Caco-2 (cell line): ENCODE measurements around the gene IRX1. TPM values are rescaled to one million over a fixed set of nuclear protein-coding genes. Genes with fewer than 3 reads are reported as not detected.

Source experiments
- BruUV-seq: library from RNA; stranded (reverse); fragments of 400-500 nt; replicated peaks from 2 replicates; lab custom pipeline; 2021; lab: Mats Ljungman, UMichigan
- CTCF ChIA-PET: fragments of 300-600 bp; sonication (Branson Sonifier 250); formaldehyde crosslinking; loops from one replicate; lab custom pipeline; 2022; ENCODE audit warnings: antibody characterized with exemption; lab: Charles Lee
- POLR2A ChIA-PET: fragments of 300-600 bp; sonication (Branson Sonifier 250); formaldehyde crosslinking; loops from one replicate; lab custom pipeline; 2022; ENCODE audit warnings: antibody characterized with exemption; lab: Charles Lee
- DNase-seq, 2 experiments: peaks; one replicate each; pipeline versions ENCODE4 v3.0.0 to v3.0.0-alpha.2; 2020 to 2022
- H3K27me3 ChIP-seq: replicated peaks from 2 replicates; pipeline ENCODE4 v1.6.0; 2011; ENCODE audit warnings: low read length; ENCODE audit not compliant: control insufficient read depth, insufficient read depth
- H3K36me3 ChIP-seq: 2 replicates; pipeline ENCODE4 v1.5.1; 2011; ENCODE audit warnings: low read length; ENCODE audit not compliant: control insufficient read depth, insufficient read depth
- H3K4me1 ChIP-seq: fragments of 250-450 bp; sonication (Bioruptor Pico); 2 replicates; pipeline ENCODE4 v1.5.1; 2020; ENCODE audit warnings: mild to moderate bottlenecking
- H3K4me3 ChIP-seq: 2 replicates; pipeline ENCODE4 v1.5.1; 2011; ENCODE audit warnings: low read depth, mild to moderate bottlenecking, control low read depth, low read length
- H3K9me3 ChIP-seq: fragments of 250-450 bp; sonication (Bioruptor Pico); 2 replicates; pipeline ENCODE4 v1.5.1; 2020; ENCODE audit warnings: mild to moderate bottlenecking, moderate library complexity
- H3K27ac Mint-ChIP-seq: one replicate; pipeline ENCODE4 v1.8.0; 2022; ENCODE audit warnings: mixed read lengths; ENCODE audit not compliant: unreplicated experiment
- H3K27me3 Mint-ChIP-seq: one replicate; pipeline ENCODE4 v1.8.0; 2022; ENCODE audit warnings: mixed read lengths; ENCODE audit not compliant: insufficient read depth, unreplicated experiment
- H3K36me3 Mint-ChIP-seq: one replicate; pipeline ENCODE4 v1.8.0; 2022; ENCODE audit warnings: mild to moderate bottlenecking, mixed read lengths; ENCODE audit not compliant: insufficient read depth, unreplicated experiment
- H3K4me1 Mint-ChIP-seq: one replicate; pipeline ENCODE4 v1.8.0; 2022; ENCODE audit warnings: low read depth, mixed read lengths; ENCODE audit not compliant: unreplicated experiment
- H3K4me3 Mint-ChIP-seq: one replicate; pipeline ENCODE4 v1.8.0; 2022; ENCODE audit warnings: mild to moderate bottlenecking, moderate library complexity, mixed read lengths; ENCODE audit not compliant: unreplicated experiment
- H3K9me3 Mint-ChIP-seq: one replicate; pipeline ENCODE4 v1.8.0; 2022; ENCODE audit warnings: mixed read lengths; ENCODE audit not compliant: unreplicated experiment
- intact Hi-C: fragments of 100-400 bp; cut with micrococcal nuclease; formaldehyde crosslinking; loops from one replicate; pipeline ENCODE4 v1.10.0; 2022; ENCODE audit not compliant: unreplicated experiment
- total RNA-seq: library from RNA; stranded (reverse); gene quantifications from 2 replicates; pipeline ENCODE4 v1.2.3, GENCODE V29; 2022
- TF ChIP-seq, protein P1 (sequence below), 2 experiments: fragments of 200-600 bp in 1 of 2; IDR thresholded peaks; 1 replicate in 1 of 2; 2 replicates in 1 of 2; pipeline versions ENCODE4 v1.5.1 to v1.8.0; 2011 to 2022; ENCODE audit warnings: antibody characterized with exemption in 1 of 2, control low read depth in 1 of 2, inconsistent platforms in 1 of 2, low read depth in 1 of 2, low read length in 1 of 2, mild to moderate bottlenecking in 1 of 2, moderate library complexity in 1 of 2; ENCODE audit not compliant: insufficient read depth in 1 of 2, severe bottlenecking in 1 of 2, unreplicated experiment in 1 of 2

IRX1 gene
- total RNA-seq, 1 experiment from 2014 or later, result not detected

GRCh38 chr5:3615217-3615616 lies 19.6 kb downstream of the IRX1 start:
- BruUV-seq, result no TSS peak
- H3K9me3 Mint-ChIP-seq, result no peaks in the 10 kb centered on the region
- no peaks in the 10 kb centered on the region for H3K4me1 Mint-ChIP-seq
- Histone ChIP-seq H3K36me3 (no peaks in the 10 kb centered on the region), H3K27me3 (no peaks in the 10 kb centered on the region), H3K9me3 (no peaks in the 10 kb centered on the region), H3K4me1 (no peaks in the 10 kb centered on the region), H3K4me3 (no peak overlapping the region)
- intact Hi-C loops, result no loop called here
- CTCF ChIA-PET, result no interaction called here
- POLR2A ChIA-PET, result no interaction called here
- H3K27ac Mint-ChIP-seq, result no peak overlapping the region
- peaks cover 3% of the 10 kb centered on the region for H3K27me3 Mint-ChIP-seq
- H3K4me3 Mint-ChIP-seq, result no peak overlapping the region
- no peaks in the 10 kb centered on the region for H3K36me3 Mint-ChIP-seq
- DNase-seq, result no peak
- TF ChIP-seq, protein P1, sequence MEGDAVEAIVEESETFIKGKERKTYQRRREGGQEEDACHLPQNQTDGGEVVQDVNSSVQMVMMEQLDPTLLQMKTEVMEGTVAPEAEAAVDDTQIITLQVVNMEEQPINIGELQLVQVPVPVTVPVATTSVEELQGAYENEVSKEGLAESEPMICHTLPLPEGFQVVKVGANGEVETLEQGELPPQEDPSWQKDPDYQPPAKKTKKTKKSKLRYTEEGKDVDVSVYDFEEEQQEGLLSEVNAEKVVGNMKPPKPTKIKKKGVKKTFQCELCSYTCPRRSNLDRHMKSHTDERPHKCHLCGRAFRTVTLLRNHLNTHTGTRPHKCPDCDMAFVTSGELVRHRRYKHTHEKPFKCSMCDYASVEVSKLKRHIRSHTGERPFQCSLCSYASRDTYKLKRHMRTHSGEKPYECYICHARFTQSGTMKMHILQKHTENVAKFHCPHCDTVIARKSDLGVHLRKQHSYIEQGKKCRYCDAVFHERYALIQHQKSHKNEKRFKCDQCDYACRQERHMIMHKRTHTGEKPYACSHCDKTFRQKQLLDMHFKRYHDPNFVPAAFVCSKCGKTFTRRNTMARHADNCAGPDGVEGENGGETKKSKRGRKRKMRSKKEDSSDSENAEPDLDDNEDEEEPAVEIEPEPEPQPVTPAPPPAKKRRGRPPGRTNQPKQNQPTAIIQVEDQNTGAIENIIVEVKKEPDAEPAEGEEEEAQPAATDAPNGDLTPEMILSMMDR (IDR thresholded peaks at IDR 0.05; ENCODE audit: insufficient read depth in 1 of 2, low read depth in 1 of 2, low read length in 1 of 2, severe bottlenecking in 1 of 2, unreplicated experiment in 1 of 2), result no peak

DNA sequence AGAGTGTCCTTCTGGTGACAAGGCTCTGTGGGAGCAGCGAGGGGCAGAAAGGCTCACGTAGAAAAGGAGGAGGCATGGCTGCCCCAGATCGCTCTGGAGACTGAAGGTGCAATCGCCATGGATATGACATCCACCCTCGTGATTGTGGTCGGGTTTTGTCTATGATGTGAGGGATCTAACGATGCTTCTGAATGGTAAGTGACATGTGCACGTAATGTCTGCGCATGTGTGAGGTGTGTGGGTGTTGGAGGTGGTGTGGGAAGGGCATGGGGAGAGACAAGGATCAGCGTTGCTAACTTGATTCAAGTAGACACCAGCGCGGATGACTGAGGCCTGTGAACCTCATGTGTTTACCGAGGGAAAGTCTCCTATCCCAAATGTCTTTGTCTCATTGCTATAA lies 20.2 kb downstream of the IRX1 start:
- H3K27ac Mint-ChIP-seq, result no peak overlapping the region
- H3K36me3 ChIP-seq, result no peaks in the 10 kb centered on the region
- POLR2A ChIA-PET, result no interaction called here
- H3K4me1 Mint-ChIP-seq, result no peaks in the 10 kb centered on the region
- intact Hi-C loops, result no loop called here
- CTCF ChIA-PET, result no interaction called here
- H3K27me3 Mint-ChIP-seq, result peaks cover 3% of the 10 kb centered on the region
- H3K36me3 Mint-ChIP-seq, result no peaks in the 10 kb centered on the region
- no peak for DNase-seq
- no peaks in the 10 kb centered on the region for H3K9me3 Mint-ChIP-seq
- H3K4me3 Mint-ChIP-seq, result no peak overlapping the region
- H3K4me3 ChIP-seq, result no peak overlapping the region
- no peaks in the 10 kb centered on the region for H3K27me3 ChIP-seq
- no peaks in the 10 kb centered on the region for H3K9me3 ChIP-seq
- no peaks in the 10 kb centered on the region for H3K4me1 ChIP-seq
- TF ChIP-seq, protein P1 (IDR thresholded peaks at IDR 0.05; ENCODE audit: insufficient read depth in 1 of 2, low read depth in 1 of 2, low read length in 1 of 2, severe bottlenecking in 1 of 2, unreplicated experiment in 1 of 2), result no peak
- BruUV-seq, result no TSS peak

DNA sequence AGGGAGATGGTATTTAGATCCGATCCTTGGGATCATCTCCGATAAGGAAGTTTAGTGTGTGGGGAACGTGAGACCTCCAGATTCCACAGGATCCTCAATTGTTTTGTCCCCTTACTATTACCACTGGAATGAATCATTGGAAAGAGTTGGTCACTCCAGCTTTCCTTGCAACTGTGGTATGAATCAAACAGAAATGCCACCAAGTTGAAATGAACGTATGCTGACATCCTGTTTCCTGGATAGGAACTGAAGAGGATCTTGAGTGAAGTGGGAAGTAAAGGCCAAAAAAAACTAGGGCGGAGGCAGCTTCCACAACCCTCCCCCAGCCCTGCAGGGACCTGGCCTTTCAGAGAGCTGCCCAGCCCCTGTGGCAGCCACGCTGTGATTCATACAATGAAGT lies 23.9 kb downstream of the IRX1 start:
- Histone ChIP-seq H3K36me3 (no peaks in the 10 kb centered on the region), H3K4me1 (no peaks in the 10 kb centered on the region), H3K27me3 (no peaks in the 10 kb centered on the region), H3K9me3 (no peaks in the 10 kb centered on the region), H3K4me3 (no peak overlapping the region)
- BruUV-seq, result no TSS peak
- peaks cover 3% of the 10 kb centered on the region for H3K27me3 Mint-ChIP-seq
- no peaks in the 10 kb centered on the region for H3K36me3 Mint-ChIP-seq
- H3K9me3 Mint-ChIP-seq, result no peaks in the 10 kb centered on the region
- TF ChIP-seq, protein P1 (IDR thresholded peaks at IDR 0.05; ENCODE audit: insufficient read depth in 1 of 2, low read depth in 1 of 2, low read length in 1 of 2, severe bottlenecking in 1 of 2, unreplicated experiment in 1 of 2), result no peak
- H3K4me1 Mint-ChIP-seq, result no peaks in the 10 kb centered on the region
- ChIA-PET CTCF (no interaction called here), POLR2A (no interaction called here)
- no peak overlapping the region for H3K4me3 Mint-ChIP-seq
- intact Hi-C loops, result no loop called here
- H3K27ac Mint-ChIP-seq, result no peak overlapping the region
- no peak for DNase-seq
